ENCODE data around the gene NOTCH4. TPM values are rescaled to one million over a fixed set of nuclear protein-coding genes. Genes with fewer than 3 reads are reported as not detected.

Gene NOTCH4
- total and polyA plus RNA-seq, 4 experiments from 2014 or later = 0.35 to 1.2 (median 0.70) TPM; not detected in 1

DNA sequence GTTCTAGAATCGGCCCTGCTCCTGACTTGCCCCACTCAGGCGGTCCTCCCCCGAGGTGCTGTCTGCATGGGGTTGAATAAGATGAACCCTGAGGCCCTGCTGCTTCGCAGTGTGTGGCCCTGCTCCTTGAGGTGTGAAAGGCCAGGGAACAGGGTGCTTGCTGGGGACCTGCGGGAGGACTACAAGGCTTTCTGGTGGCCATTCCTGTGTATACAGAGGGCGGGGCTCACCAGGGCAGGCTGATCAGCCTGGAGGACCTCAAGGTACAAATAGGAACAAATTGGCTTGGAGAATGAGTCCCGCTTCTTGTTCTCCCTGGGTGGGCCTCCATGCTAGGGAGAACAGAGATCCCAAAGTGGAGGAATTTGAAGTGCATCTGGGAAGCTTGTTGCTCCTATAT lies 5.7 kb downstream of the NOTCH4 start:
- Histone ChIP-seq H3K4me3 (ENCODE audit: low read length in 2 of 2) (no peak overlapping the region), H3K27ac (ENCODE audit: low read depth, low read length) (no peak overlapping the region), H3K36me3 (ENCODE audit: insufficient read depth, low read length) (no peaks in the 10 kb centered on the region), H3K9me3 (ENCODE audit: control insufficient read depth in 1 of 2, low read length in 2 of 2) (no peaks in the 10 kb centered on the region), H3K4me1 (ENCODE audit: insufficient read depth, low read length) (no peaks in the 10 kb centered on the region), H3K27me3 (ENCODE audit: insufficient read depth, low read length) (no peaks in the 10 kb centered on the region)
- Mint-ChIP-seq H3K4me1 (peaks cover 0 to 6% (median 4%) of the 10 kb centered on the region in 4 donors), H3K27ac (no peak overlapping the region), H3K36me3 (no peaks in the 10 kb centered on the region), H3K4me3 (no peak overlapping the region), H3K9me3 (no peaks in the 10 kb centered on the region), H3K27me3 (no peaks in the 10 kb centered on the region)
- DNase-seq = no peak
- intact Hi-C loops (cut with micrococcal nuclease) = no loop called here
- ChIA-PET CTCF (ENCODE audit: partially characterized antibody) (interaction anchor here (0.8 kb wide), 1 partner anchor 36 kb away, joined by 3 read pairs; no protein-coding TSS in a partner anchor), POLR2A (ENCODE audit: partially characterized antibody) (no interaction called here)

- Histone ChIP-seq H3K27me3 (ENCODE audit: insufficient read depth, low read length) (no peaks in the 10 kb centered on the region), H3K27ac (ENCODE audit: low read depth, low read length) (no peak overlapping the region), H3K4me1 (ENCODE audit: insufficient read depth, low read length) (no peaks in the 10 kb centered on the region), H3K36me3 (ENCODE audit: insufficient read depth, low read length) (no peaks in the 10 kb centered on the region), H3K9me3 (ENCODE audit: control insufficient read depth in 1 of 2, low read length in 2 of 2) (no peaks in the 10 kb centered on the region), H3K4me3 (ENCODE audit: low read length in 2 of 2) (no peak overlapping the region)
- DNase-seq = no peak
- no peak overlapping the region for H3K4me3 Mint-ChIP-seq
- H3K27me3 Mint-ChIP-seq = no peaks in the 10 kb centered on the region
- intact Hi-C loops (cut with micrococcal nuclease) = no loop called here
- peaks cover 0 to 6% (median 0%) of the 10 kb centered on the region in 4 donors for H3K4me1 Mint-ChIP-seq
- POLR2A ChIA-PET (ENCODE audit: partially characterized antibody) = interaction anchor here (0.6 kb wide), 1 partner anchor 20 kb away, joined by 3 read pairs; no protein-coding TSS in a partner anchor
- CTCF ChIA-PET (ENCODE audit: partially characterized antibody) = no interaction called here
- peak overlapping the region in 1 of 7 donors; percentile 74 for H3K27ac Mint-ChIP-seq
- H3K36me3 Mint-ChIP-seq = no peaks in the 10 kb centered on the region
- no peaks in the 10 kb centered on the region for H3K9me3 Mint-ChIP-seq
Observed at GRCh38 chr6:32216998-32217397, 6.9 kb downstream of the NOTCH4 start.

DNA sequence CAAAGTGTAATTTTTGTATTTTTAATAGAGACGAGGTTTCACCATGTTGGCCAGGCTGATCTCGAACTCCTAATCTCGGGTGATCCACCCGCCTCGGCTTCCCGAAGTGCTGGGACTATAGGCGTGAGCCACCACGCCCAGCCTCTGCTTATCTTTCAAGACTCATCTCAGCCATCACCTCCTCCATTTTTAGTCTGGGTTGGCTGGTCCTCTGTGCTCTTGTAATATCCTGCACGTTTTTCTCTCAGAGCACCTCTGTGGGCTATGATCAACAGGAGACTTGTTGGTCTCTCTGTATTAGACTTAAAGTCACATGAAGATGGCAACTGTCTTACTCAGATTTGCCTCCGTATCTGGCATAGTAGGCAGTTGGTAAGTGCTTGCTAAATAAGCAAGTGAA lies 7.6 kb downstream of the NOTCH4 start:
- H3K9me3 ChIP-seq (ENCODE audit: control insufficient read depth in 1 of 2, low read length in 2 of 2) = no peaks in the 10 kb centered on the region
- ChIA-PET POLR2A (ENCODE audit: partially characterized antibody) (no interaction called here), CTCF (ENCODE audit: partially characterized antibody) (interaction anchor here (0.7 kb wide), 1 partner anchor 333 kb away, joined by 3 read pairs; no protein-coding TSS in a partner anchor)
- no peaks in the 10 kb centered on the region for H3K4me1 ChIP-seq (ENCODE audit: insufficient read depth, low read length)
- Mint-ChIP-seq H3K27ac (peak overlapping the region in 1 of 7 donors; percentile 74), H3K4me3 (no peak overlapping the region), H3K36me3 (no peaks in the 10 kb centered on the region), H3K27me3 (no peaks in the 10 kb centered on the region), H3K4me1 (peaks cover 0 to 6% (median 0%) of the 10 kb centered on the region in 4 donors), H3K9me3 (no peaks in the 10 kb centered on the region)
- no peaks in the 10 kb centered on the region for H3K27me3 ChIP-seq (ENCODE audit: insufficient read depth, low read length)
- no peak overlapping the region for H3K27ac ChIP-seq (ENCODE audit: low read depth, low read length)
- intact Hi-C loops (cut with micrococcal nuclease) = no loop called here
- H3K4me3 ChIP-seq (ENCODE audit: low read length in 2 of 2) = no peak overlapping the region
- no peak for DNase-seq
- no peaks in the 10 kb centered on the region for H3K36me3 ChIP-seq (ENCODE audit: insufficient read depth, low read length)

DNA sequence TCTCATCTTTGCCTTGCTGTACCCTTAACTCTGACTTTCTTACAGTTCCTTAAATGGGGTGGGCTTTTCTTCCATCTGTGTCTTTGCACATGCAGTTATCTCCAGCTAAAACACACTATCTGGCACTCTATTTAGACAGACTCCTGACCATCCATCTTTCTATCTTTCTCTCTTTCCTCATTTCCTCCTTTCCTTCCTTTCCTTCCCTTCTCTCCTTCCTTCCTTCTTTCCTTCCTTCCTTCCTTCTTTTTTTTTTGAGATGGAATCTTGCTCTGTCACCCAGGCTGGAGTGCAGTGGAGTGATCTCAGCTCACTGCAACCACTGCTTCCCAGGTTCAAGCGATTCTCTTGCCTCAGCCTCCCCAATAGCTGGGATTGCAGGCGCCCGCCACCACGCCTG lies 8.2 kb downstream of the NOTCH4 start:
- intact Hi-C loops (cut with micrococcal nuclease) = no loop called here
- Mint-ChIP-seq H3K27me3 (no peaks in the 10 kb centered on the region), H3K36me3 (no peaks in the 10 kb centered on the region), H3K9me3 (no peaks in the 10 kb centered on the region), H3K4me3 (no peak overlapping the region), H3K4me1 (peaks cover 0 to 6% (median 0%) of the 10 kb centered on the region in 4 donors), H3K27ac (peak overlapping the region in 2 of 7 donors; percentile 43 to 59)
- no peak overlapping the region for H3K4me3 ChIP-seq (ENCODE audit: low read length in 2 of 2)
- POLR2A ChIA-PET (ENCODE audit: partially characterized antibody) = no interaction called here
- no peaks in the 10 kb centered on the region for H3K9me3 ChIP-seq (ENCODE audit: control insufficient read depth in 1 of 2, low read length in 2 of 2)
- H3K36me3 ChIP-seq (ENCODE audit: insufficient read depth, low read length) = no peaks in the 10 kb centered on the region
- no peak overlapping the region for H3K27ac ChIP-seq (ENCODE audit: low read depth, low read length)
- no peak for DNase-seq
- CTCF ChIA-PET (ENCODE audit: partially characterized antibody) = interaction anchor here (0.7 kb wide), 1 partner anchor 332 kb away, joined by 3 read pairs; no protein-coding TSS in a partner anchor
- no peaks in the 10 kb centered on the region for H3K4me1 ChIP-seq (ENCODE audit: insufficient read depth, low read length)
- H3K27me3 ChIP-seq (ENCODE audit: insufficient read depth, low read length) = no peaks in the 10 kb centered on the region

- ChIA-PET POLR2A (ENCODE audit: partially characterized antibody) (no interaction called here), CTCF (ENCODE audit: partially characterized antibody) (interaction anchor here (0.6 kb wide), 1 partner anchor 172 kb away, joined by 3 read pairs; no protein-coding TSS in a partner anchor)
- no peak overlapping the region for H3K27ac ChIP-seq (ENCODE audit: low read depth, low read length)
- Mint-ChIP-seq H3K27ac (peak overlapping the region in 1 of 7 donors; percentile 89), H3K4me3 (no peak overlapping the region), H3K36me3 (no peaks in the 10 kb centered on the region), H3K9me3 (no peaks in the 10 kb centered on the region), H3K4me1 (peaks cover 0 to 6% (median 0%) of the 10 kb centered on the region in 4 donors), H3K27me3 (no peaks in the 10 kb centered on the region)
- intact Hi-C loops (cut with micrococcal nuclease) = no loop called here
- no peaks in the 10 kb centered on the region for H3K4me1 ChIP-seq (ENCODE audit: insufficient read depth, low read length)
- no peaks in the 10 kb centered on the region for H3K9me3 ChIP-seq (ENCODE audit: control insufficient read depth in 1 of 2, low read length in 2 of 2)
- no peaks in the 10 kb centered on the region for H3K36me3 ChIP-seq (ENCODE audit: insufficient read depth, low read length)
- no peak overlapping the region for H3K4me3 ChIP-seq (ENCODE audit: low read length in 2 of 2)
- DNase-seq = no peak
- no peaks in the 10 kb centered on the region for H3K27me3 ChIP-seq (ENCODE audit: insufficient read depth, low read length)
Observed at GRCh38 chr6:32214126-32214525, 9.7 kb downstream of the NOTCH4 start.

- peak overlapping the region in 1 of 7 donors; percentile 6 for H3K27ac Mint-ChIP-seq
- no peaks in the 10 kb centered on the region for H3K4me1 ChIP-seq (ENCODE audit: insufficient read depth, low read length)
- no peaks in the 10 kb centered on the region for H3K9me3 Mint-ChIP-seq
- peaks cover 0 to 6% (median 0%) of the 10 kb centered on the region in 4 donors for H3K4me1 Mint-ChIP-seq
- no peak overlapping the region for H3K4me3 Mint-ChIP-seq
- intact Hi-C loops (cut with micrococcal nuclease) = no loop called here
- DNase-seq = no peak
- ChIA-PET POLR2A (ENCODE audit: partially characterized antibody) (interaction anchor here (1.4 kb wide), 1 partner anchor 18 kb away, joined by 3 read pairs; no protein-coding TSS in a partner anchor), CTCF (ENCODE audit: partially characterized antibody) (no interaction called here)
- H3K36me3 ChIP-seq (ENCODE audit: insufficient read depth, low read length) = no peaks in the 10 kb centered on the region
- no peaks in the 10 kb centered on the region for H3K27me3 ChIP-seq (ENCODE audit: insufficient read depth, low read length)
- H3K4me3 ChIP-seq (ENCODE audit: low read length in 2 of 2) = no peak overlapping the region
- no peaks in the 10 kb centered on the region for H3K36me3 Mint-ChIP-seq
- no peaks in the 10 kb centered on the region for H3K9me3 ChIP-seq (ENCODE audit: control insufficient read depth in 1 of 2, low read length in 2 of 2)
- H3K27me3 Mint-ChIP-seq = no peaks in the 10 kb centered on the region
- H3K27ac ChIP-seq (ENCODE audit: low read depth, low read length) = no peak overlapping the region
Observed at GRCh38 chr6:32213649-32214048, 10.2 kb downstream of the NOTCH4 start.

- Mint-ChIP-seq H3K27ac (peak overlapping the region in 4 of 7 donors; percentile 23 to 52 (median 37)), H3K4me1 (peaks cover 0 to 6% (median 0%) of the 10 kb centered on the region in 4 donors), H3K27me3 (no peaks in the 10 kb centered on the region), H3K9me3 (no peaks in the 10 kb centered on the region), H3K36me3 (no peaks in the 10 kb centered on the region), H3K4me3 (no peak overlapping the region)
- DNase-seq = no peak
- Histone ChIP-seq H3K27ac (ENCODE audit: low read depth, low read length) (no peak overlapping the region), H3K27me3 (ENCODE audit: insufficient read depth, low read length) (no peaks in the 10 kb centered on the region), H3K4me3 (ENCODE audit: low read length in 2 of 2) (no peak overlapping the region), H3K9me3 (ENCODE audit: control insufficient read depth in 1 of 2, low read length in 2 of 2) (no peaks in the 10 kb centered on the region), H3K4me1 (ENCODE audit: insufficient read depth, low read length) (no peaks in the 10 kb centered on the region), H3K36me3 (ENCODE audit: insufficient read depth, low read length) (no peaks in the 10 kb centered on the region)
- ChIA-PET POLR2A (ENCODE audit: partially characterized antibody) (interaction anchor here (1.4 kb wide), 1 partner anchor 17 kb away, joined by 3 read pairs; no protein-coding TSS in a partner anchor), CTCF (ENCODE audit: partially characterized antibody) (no interaction called here)
- intact Hi-C loops (cut with micrococcal nuclease) = no loop called here
Observed at GRCh38 chr6:32212076-32212760, 11.6 kb downstream of the NOTCH4 start.

All from CD4-positive, alpha-beta memory T cell (primary cell).